IPS-20b (cell line): Measurements from ENCODE around the gene KLK3.
"Not testable (repeated sequence)": the region's sequence is repeated elsewhere in the genome, so short reads cannot be mapped to it uniquely, and the experiment has no call there.

Source experiments
- H3K27ac ChIP-seq: one replicate; pipeline ENCODE4 v1.5.1; 2013; ENCODE audit warnings: low read length
- H3K27me3 ChIP-seq: 2 replicates; pipeline ENCODE4 v1.6.1; 2013; ENCODE audit warnings: mild to moderate bottlenecking, low read length, inconsistent platforms; ENCODE audit not compliant: insufficient read depth
- H3K36me3 ChIP-seq: 2 replicates; pipeline ENCODE4 v1.6.1; 2013; ENCODE audit warnings: low read depth, mild to moderate bottlenecking, inconsistent platforms, low read length, moderate library complexity; ENCODE audit not compliant: insufficient read depth
- H3K4me1 ChIP-seq: 2 replicates; pipeline ENCODE4 v1.6.1; 2013; ENCODE audit warnings: mild to moderate bottlenecking, control low read depth, inconsistent platforms, low read length, moderate library complexity; ENCODE audit not compliant: insufficient read depth
- H3K4me3 ChIP-seq: 2 replicates; pipeline ENCODE4 v1.5.1; 2013; ENCODE audit warnings: mild to moderate bottlenecking, low read length, inconsistent platforms
- H3K9ac ChIP-seq: 2 replicates; pipeline ENCODE4 v1.6.1; 2013; ENCODE audit warnings: low read depth, mild to moderate bottlenecking, inconsistent platforms, low read length, moderate library complexity
- H3K9me3 ChIP-seq: 2 replicates; pipeline ENCODE4 v1.6.1; 2013; ENCODE audit warnings: mild to moderate bottlenecking, low read depth, low read length, inconsistent platforms; ENCODE audit not compliant: insufficient read depth

Gene KLK3

DNA sequence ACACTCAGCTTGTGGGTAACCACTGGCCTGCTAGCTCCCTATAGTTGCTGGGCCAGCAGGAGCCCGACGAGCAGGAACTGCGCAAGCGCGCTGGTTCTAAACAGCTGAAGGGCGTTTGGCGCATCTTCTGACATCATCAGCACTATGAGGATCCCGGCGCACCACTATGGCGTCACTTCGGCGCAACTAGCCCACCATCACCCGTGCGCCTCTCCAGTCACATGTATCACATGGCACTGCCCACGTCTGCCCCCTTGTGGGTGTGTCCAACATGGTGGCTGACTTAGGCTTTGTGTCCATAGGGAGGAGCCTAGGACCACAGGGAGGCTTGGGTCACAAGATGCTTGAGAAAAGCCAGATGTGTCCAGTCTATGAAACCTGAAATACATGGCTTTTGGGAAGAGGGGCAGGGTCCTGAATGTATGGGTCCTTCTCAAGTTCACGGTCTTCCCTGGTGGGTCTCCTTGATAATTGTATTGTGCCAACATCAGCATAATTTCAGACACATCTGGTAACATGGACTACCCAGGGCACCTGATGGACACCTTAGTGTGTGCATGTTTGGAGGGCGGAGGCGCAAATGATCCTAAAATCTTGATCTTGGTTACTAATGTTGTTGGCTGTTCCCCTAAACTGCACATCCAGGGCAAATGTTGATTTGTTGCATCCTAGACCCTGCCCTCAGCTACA lies 38.5 kb downstream of the KLK3 start:
- no peak overlapping the region for H3K27ac ChIP-seq

DNA sequence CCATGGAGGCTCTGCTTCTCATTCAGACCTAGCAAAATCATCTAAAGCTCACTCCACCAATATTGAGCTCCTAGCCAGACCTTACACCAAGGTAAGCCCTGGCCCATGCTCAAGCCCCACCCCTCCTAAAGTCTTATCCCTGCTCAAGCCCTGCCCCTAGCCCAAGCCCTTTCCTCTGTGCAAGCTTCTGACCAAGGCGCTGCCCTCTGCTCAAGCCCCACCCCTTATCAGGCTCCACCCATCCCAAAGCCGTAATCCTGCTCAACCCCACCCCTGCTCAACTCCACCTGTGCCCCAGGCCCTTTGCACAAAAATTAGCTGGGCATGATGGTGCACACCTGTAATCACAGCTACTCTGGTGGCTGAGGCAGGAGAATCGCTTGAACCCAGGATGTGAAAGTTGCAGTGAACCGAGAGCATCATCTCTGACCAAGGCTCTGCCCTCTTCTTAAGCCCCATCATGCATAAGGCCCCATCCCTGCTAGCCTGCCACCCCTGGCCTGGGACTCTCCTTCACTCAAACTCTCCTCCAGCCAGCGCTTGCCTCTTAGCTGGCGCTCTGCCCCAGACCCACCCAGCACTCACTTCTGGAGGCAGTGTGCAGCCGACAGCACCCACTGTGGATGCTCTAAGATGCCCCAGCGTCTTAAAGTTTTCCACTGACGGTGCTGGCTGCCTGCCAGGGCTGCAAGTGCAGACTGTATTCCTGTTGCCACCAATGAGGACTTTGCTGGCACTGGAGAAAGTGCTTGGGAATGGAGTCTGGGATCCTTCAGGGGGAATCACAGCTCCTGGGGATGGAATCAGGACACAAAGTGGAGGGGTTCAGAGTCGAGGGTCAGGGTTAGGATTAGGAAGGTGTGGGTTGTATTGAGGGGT lies 40.0 kb downstream of the KLK3 start:
- no peak overlapping the region for H3K4me3 ChIP-seq
- H3K4me1 ChIP-seq: no peaks in the 10 kb centered on the region
- peaks cover 67% of the 10 kb centered on the region for H3K9me3 ChIP-seq
- no peak overlapping the region for H3K27ac ChIP-seq
- no peak overlapping the region for H3K9ac ChIP-seq
- no peaks in the 10 kb centered on the region for H3K36me3 ChIP-seq
- H3K27me3 ChIP-seq: no peaks in the 10 kb centered on the region

More for the DNA sequence above, 38.5 kb downstream of the KLK3 start:
- no peak overlapping the region for H3K4me3 ChIP-seq
- no peaks in the 10 kb centered on the region for H3K27me3 ChIP-seq
- no peaks in the 10 kb centered on the region for H3K36me3 ChIP-seq
- no peak overlapping the region for H3K9ac ChIP-seq
- H3K4me1 ChIP-seq: no peaks in the 10 kb centered on the region
- peaks cover 68% of the 10 kb centered on the region for H3K9me3 ChIP-seq

DNA sequence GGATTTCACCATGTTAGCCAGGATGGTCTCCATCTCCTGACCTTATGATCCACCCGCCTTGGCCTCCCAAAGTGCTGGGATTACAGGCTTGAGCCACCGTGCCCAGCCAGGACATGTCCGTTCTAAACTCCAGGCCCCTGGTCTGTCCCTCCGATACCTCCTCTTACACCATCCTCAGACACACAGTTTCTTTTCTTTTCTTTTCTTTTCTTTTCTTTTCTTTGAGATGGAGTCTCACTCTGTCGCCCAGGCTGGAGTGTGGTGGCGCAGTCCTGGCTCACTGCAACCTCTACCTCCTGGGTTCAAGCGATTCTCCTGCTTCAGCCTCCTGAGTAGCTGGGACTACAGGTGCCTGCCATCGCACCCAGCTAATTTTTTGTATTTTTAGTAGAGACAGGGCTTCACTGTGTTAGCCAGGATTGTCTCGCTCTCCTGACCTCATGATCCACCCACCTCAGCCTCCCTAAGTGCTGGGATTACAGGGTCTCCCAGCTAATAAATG lies 41.4 kb downstream of the KLK3 start:
- H3K27me3 ChIP-seq, H3K4me1 ChIP-seq, H3K4me3 ChIP-seq, H3K36me3 ChIP-seq, H3K27ac ChIP-seq, H3K9ac ChIP-seq: not testable (repeated sequence)
- H3K9me3 ChIP-seq: peaks cover 58% of the 10 kb centered on the region

DNA sequence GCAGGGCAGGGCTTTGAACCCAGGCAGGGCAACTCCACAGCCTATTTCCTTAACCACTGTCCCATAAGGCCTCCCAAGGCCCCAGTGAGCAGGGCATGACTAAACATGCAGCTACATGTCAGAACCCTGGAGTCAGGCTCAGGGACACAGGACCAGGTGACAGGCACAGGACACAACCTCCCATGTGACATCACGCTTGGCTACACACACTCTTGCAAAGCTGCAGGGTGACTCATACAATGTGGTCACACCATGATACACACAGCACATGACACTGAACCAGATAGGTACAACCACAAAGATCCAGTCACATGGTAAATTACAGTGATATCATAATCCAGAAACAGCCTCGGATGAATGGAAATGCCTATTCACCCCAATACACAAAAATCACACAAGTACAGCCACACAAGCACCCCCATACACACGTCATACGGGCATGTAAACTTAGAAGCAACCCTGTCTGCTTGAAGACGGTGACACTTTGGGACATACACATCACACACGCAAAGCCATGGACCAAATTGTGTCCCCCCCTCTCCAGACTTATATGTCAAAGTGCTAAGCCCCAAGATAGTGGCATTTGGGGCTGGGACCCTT lies 42.0 kb downstream of the KLK3 start:
- no peaks in the 10 kb centered on the region for H3K36me3 ChIP-seq
- no peaks in the 10 kb centered on the region for H3K27me3 ChIP-seq
- H3K9me3 ChIP-seq: peaks cover 59% of the 10 kb centered on the region
- no peak overlapping the region for H3K4me3 ChIP-seq
- no peaks in the 10 kb centered on the region for H3K4me1 ChIP-seq
- no peak overlapping the region for H3K9ac ChIP-seq
- H3K27ac ChIP-seq: no peak overlapping the region

DNA sequence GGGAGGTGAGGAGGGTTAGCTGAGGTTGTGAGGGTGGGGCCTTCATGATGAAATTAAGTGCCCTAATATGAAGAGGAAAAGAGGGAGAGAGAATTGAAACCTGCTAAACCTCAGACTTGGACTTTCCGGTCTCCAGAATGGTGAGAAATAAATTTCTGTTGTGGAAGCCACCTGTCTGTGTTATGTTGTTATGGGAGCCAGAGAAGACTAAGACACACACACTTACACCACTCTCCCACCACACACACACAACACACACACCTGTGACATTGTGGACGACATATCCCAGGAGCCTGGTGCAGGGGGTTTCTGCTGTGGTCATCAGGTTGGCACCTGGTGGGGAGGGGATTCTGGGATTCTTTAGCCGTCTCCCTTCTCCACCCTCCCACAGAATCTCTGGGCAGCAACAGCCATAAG lies 42.5 kb downstream of the KLK3 start:
- H3K36me3 ChIP-seq: no peaks in the 10 kb centered on the region
- H3K9me3 ChIP-seq: peaks cover 54% of the 10 kb centered on the region
- H3K4me1 ChIP-seq: no peaks in the 10 kb centered on the region
- no peak overlapping the region for H3K27ac ChIP-seq
- H3K27me3 ChIP-seq: no peaks in the 10 kb centered on the region
- no peak overlapping the region for H3K9ac ChIP-seq
- no peak overlapping the region for H3K4me3 ChIP-seq

DNA sequence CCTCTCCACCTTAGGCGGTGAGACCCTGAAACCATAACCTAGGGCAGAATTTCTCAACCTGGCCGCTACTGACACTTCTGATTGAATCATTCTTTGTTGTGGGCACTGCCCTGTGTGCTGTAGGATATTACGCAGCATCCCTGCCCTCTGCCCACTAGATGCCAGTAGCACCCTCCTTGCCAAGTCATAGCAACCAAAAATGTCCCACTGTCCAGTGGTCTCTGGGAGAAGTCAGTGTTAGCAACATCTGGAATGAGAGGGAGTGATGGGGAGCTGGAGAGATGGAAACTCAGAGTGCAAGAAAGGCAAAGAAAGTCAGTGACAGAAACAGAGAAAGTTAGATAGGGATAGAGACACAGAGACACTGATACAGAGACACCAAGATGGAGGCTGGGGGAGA lies 42.9 kb downstream of the KLK3 start:
- Histone ChIP-seq H3K36me3 (no peaks in the 10 kb centered on the region), H3K27ac (no peak overlapping the region), H3K4me1 (no peaks in the 10 kb centered on the region), H3K9me3 (peaks cover 50% of the 10 kb centered on the region), H3K27me3 (no peaks in the 10 kb centered on the region), H3K9ac (no peak overlapping the region), H3K4me3 (no peak overlapping the region)

DNA sequence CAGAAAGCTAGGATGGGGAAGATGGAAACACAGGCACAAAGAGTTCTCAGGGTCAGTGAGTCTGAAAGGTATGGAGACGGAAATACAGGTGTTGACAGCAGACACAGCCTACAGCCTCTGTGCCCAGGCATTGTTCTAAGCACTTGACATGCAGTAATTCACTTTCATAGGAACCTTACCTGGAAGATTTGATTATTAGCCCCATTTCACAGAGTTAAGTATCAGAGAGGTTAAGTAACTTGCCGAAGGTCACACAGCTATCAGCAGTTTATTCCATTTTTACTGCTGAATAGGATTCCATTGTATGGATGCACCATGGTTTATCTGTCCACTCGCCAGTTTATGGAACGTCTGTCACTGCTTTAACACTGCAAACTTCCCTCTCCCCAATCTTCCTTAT lies 43.3 kb downstream of the KLK3 start:
- H3K9me3 ChIP-seq: peaks cover 45% of the 10 kb centered on the region
- no peak overlapping the region for H3K4me3 ChIP-seq
- H3K27me3 ChIP-seq: no peaks in the 10 kb centered on the region
- H3K36me3 ChIP-seq: no peaks in the 10 kb centered on the region
- no peaks in the 10 kb centered on the region for H3K4me1 ChIP-seq
- H3K27ac ChIP-seq: no peak overlapping the region
- no peak overlapping the region for H3K9ac ChIP-seq

DNA sequence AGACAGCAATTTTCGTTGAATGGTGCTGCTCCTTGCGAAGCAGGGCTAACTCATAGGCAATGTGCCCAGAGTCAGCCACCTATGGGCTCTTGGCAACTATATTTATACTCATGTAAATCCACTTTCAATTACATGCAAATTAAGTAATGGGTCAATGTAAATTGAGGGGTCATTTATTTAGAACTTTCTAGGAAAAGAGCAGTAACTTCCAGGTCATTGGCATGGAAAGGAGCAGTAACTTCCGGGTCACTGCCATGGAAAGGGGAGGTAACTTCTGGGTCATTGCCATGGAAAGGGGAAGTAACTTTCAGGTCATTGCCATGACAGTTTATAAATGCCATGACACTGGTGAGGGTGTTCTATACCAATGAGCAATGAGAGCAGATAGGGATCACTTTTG lies 44.9 kb downstream of the KLK3 start:
- Histone ChIP-seq H3K36me3 (no peaks in the 10 kb centered on the region), H3K27ac (no peak overlapping the region), H3K27me3 (no peaks in the 10 kb centered on the region), H3K4me1 (no peaks in the 10 kb centered on the region), H3K9me3 (peaks cover 34% of the 10 kb centered on the region), H3K4me3 (no peak overlapping the region), H3K9ac (no peak overlapping the region)

DNA sequence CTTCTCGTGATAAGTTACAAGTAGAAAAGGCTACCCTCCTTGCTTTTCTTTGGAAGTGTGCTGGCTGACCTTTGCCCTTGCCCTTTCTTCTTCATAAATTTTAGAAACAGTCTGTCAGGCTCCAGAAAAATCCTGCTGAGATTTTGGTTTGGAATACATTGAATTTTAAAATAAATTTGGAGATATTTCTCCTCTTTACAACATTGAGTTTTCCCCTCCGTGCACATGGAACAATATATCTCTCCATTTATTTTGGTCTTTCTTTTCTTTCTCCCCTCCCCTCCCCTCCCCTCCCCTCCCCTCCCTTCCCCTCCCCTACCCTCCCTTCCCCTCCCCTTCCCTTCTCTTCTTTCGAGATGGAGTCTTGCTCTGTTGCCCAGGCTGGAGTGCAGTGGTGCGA lies 47.9 kb downstream of the KLK3 start:
- Histone ChIP-seq H3K36me3 (no peaks in the 10 kb centered on the region), H3K27me3 (0 out of 2 replicates have a peak, but pooled peaks cover under 1% of the 10 kb centered on the region), H3K27ac (no peak overlapping the region), H3K9ac (no peak overlapping the region), H3K9me3 (peaks cover 18% of the 10 kb centered on the region), H3K4me3 (no peak overlapping the region), H3K4me1 (no peaks in the 10 kb centered on the region)

DNA sequence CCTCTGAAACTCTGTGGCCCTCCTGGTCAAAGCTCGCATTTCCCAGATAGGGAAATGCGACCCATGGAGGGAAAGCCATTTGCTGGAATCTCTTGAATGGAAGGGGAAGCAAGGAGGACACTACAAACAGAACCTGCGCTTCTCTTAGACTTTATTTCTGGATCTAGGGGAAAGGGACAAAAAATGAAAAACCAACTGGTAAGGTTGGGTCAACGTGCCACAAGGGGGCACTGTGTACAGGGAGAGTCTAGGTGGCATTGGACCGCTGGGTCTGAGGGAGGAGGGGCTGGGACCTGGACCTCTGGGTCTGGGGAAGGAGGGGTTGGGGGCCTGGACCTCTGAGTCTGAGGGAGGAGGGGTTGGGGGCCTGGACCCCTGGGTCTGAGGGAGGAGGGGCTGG lies 51.5 kb downstream of the KLK3 start:
- no peak overlapping the region for H3K27ac ChIP-seq

DNA sequence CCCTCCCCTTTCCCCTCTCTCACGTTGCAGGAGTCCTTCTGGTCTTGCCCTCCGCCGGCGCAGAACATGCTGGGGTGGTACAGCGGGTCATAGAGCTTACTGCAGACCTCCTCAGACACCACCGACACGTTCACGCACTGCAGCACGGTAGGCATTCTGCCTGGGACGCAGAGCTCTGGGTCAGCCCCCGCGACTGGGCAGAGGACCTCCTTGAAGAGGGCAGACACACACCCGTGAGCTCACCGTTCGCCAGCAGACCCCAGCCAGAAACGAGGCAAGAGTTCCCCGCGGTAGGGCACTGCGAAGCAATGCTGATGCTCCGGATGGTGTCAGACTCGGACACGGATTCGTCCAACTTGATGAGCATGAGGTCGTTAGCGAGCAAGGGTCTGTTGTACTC lies 53.6 kb downstream of the KLK3 start:
- no peak overlapping the region for H3K27ac ChIP-seq
- no peak overlapping the region for H3K4me3 ChIP-seq

More for the DNA sequence above, 51.5 kb downstream of the KLK3 start:
- Histone ChIP-seq H3K9me3 (peaks cover 8% of the 10 kb centered on the region), H3K4me3 (no peak overlapping the region), H3K9ac (no peak overlapping the region), H3K27me3 (peaks cover 29% of the 10 kb centered on the region), H3K4me1 (no peaks in the 10 kb centered on the region), H3K36me3 (no peaks in the 10 kb centered on the region)

More for the DNA sequence above, 53.6 kb downstream of the KLK3 start:
- peaks cover 3% of the 10 kb centered on the region; the same call in 1 of the 2 replicates for H3K9me3 ChIP-seq
- no peaks in the 10 kb centered on the region for H3K36me3 ChIP-seq
- no peak overlapping the region for H3K9ac ChIP-seq
- H3K27me3 ChIP-seq: peaks cover 50% of the 10 kb centered on the region
- H3K4me1 ChIP-seq: no peaks in the 10 kb centered on the region
